H1 (cell line): ENCODE results near the gene CD300LG. TPM values are rescaled to one million over a fixed set of nuclear protein-coding genes. Genes with fewer than 3 reads are reported as not detected.

Source experiments
- CTCF ChIA-PET: fragments of 300-600 bp; sonication (Branson Sonifier 250); formaldehyde crosslinking; loops from one replicate; lab custom pipeline; 2021; ENCODE audit not compliant: partially characterized antibody; lab: Charles Lee
- POLR2A ChIA-PET: fragments of 300-600 bp; sonication (Branson Sonifier 250); formaldehyde crosslinking; loops from one replicate; lab custom pipeline; 2021; ENCODE audit warnings: inconsistent platforms; ENCODE audit not compliant: partially characterized antibody; lab: Charles Lee
- DNase-seq, 2 experiments: peaks; one replicate each; pipeline versions ENCODE4 v3.0.0 to v3.0.0-alpha.2; 2010 to 2022; ENCODE audit warnings: low spot score in 2 of 2, low read depth in 1 of 2, mixed read lengths in 1 of 2
- FAIRE-seq: peaks from 2 replicates; lab custom pipeline; 2011; peaks lifted over from hg19 to GRCh38; lab: Jason Lieb, UNC
- H2AFZ ChIP-seq: 2 replicates; pipeline ENCODE4 v1.8.1; 2012; ENCODE audit warnings: low read length, inconsistent platforms
- H2AK5ac ChIP-seq: 2 replicates; pipeline ENCODE4 v1.6.1; 2013; ENCODE audit warnings: low read depth, low read length
- H2BK120ac ChIP-seq: replicated peaks from 2 replicates; pipeline ENCODE3; 2013; ENCODE audit warnings: low read depth, low read length, inconsistent platforms
- H2BK12ac ChIP-seq: 2 replicates; pipeline ENCODE4 v1.6.1; 2013; ENCODE audit warnings: low read depth, low read length
- H2BK15ac ChIP-seq: 2 replicates; pipeline ENCODE4 v1.6.1; 2013; ENCODE audit warnings: low read length
- H2BK20ac ChIP-seq: 2 replicates; pipeline ENCODE4 v1.6.1; 2013; ENCODE audit warnings: low read length
- H2BK5ac ChIP-seq: 2 replicates; pipeline ENCODE4 v1.6.1; 2013; ENCODE audit warnings: low read depth, low read length
- H3K14ac ChIP-seq: 2 replicates; pipeline ENCODE4 v1.6.1; 2013; ENCODE audit warnings: inconsistent platforms; ENCODE audit not compliant: insufficient read length
- H3K18ac ChIP-seq: 2 replicates; pipeline ENCODE4 v1.6.1; 2013; ENCODE audit warnings: low read length; ENCODE audit errors: extremely low read depth
- H3K23ac ChIP-seq: 2 replicates; pipeline ENCODE4 v1.6.1; 2013; ENCODE audit warnings: inconsistent platforms; ENCODE audit not compliant: insufficient read length
- H3K23me2 ChIP-seq: 2 replicates; pipeline ENCODE4 v1.6.1; 2013; ENCODE audit warnings: low read depth, low read length
- H3K27ac ChIP-seq: 2 replicates; pipeline ENCODE4 v1.6.1; 2011; ENCODE audit warnings: low read depth, low read length, inconsistent platforms
- H3K27me3 ChIP-seq, 4 experiments: replicated peaks in 1 of 4; 1 replicate in 1 of 4; 2 replicates in 3 of 4; pipeline versions ENCODE4 v1.6.1 to v1.8.1; 2011 to 2013; ENCODE audit warnings: low read length in 3 of 4, mild to moderate bottlenecking in 3 of 4, inconsistent platforms in 2 of 4, mixed read lengths in 2 of 4, moderate library complexity in 1 of 4; ENCODE audit not compliant: control insufficient read depth in 3 of 4, insufficient read depth in 3 of 4; ENCODE audit errors: extremely low read depth in 1 of 4
- H3K36me3 ChIP-seq, 4 experiments: 2 replicates each; pipeline versions ENCODE4 v1.6.1 to v1.8.1; 2011 to 2013; ENCODE audit warnings: mild to moderate bottlenecking in 4 of 4, low read length in 3 of 4, moderate library complexity in 2 of 4, control low read depth in 1 of 4, inconsistent platforms in 1 of 4; ENCODE audit not compliant: insufficient read depth in 4 of 4, control insufficient read depth in 2 of 4
- H3K4ac ChIP-seq: replicated peaks from 2 replicates; pipeline ENCODE3; 2013; ENCODE audit warnings: low read length, low read depth, mixed read lengths, inconsistent platforms; ENCODE audit not compliant: insufficient read length
- H3K4me1 ChIP-seq, 4 experiments: replicated peaks in 1 of 4; 1 replicate in 1 of 4; 2 replicates in 3 of 4; pipeline versions ENCODE4 v1.6.1 to v1.8.1; 2011 to 2013; ENCODE audit warnings: low read length in 3 of 4, inconsistent platforms in 2 of 4, mixed read lengths in 1 of 4; ENCODE audit not compliant: insufficient read depth in 4 of 4, control insufficient read depth in 3 of 4
- H3K4me2 ChIP-seq, 2 experiments: 2 replicates each; pipeline versions ENCODE4 v1.6.1 to v1.8.1; 2011 to 2013; ENCODE audit warnings: low read depth in 2 of 2, low read length in 2 of 2, control low read depth in 1 of 2, inconsistent platforms in 1 of 2, mild to moderate bottlenecking in 1 of 2; ENCODE audit not compliant: insufficient read depth in 1 of 2
- H3K4me3 ChIP-seq, 4 experiments: fragments of 200-600, 300-600 bp in 1 of 4; sonication (generic), shearing (Covaris generic), sonication (Bioruptor Twin) in 1 of 4; 2 replicates each; pipeline versions ENCODE4 v1.5.1 to v1.8.1; 2011 to 2016; ENCODE audit warnings: low read length in 4 of 4, low read depth in 3 of 4, control low read depth in 2 of 4, inconsistent platforms in 2 of 4, mild to moderate bottlenecking in 2 of 4, mixed read lengths in 1 of 4, moderate library complexity in 1 of 4; ENCODE audit not compliant: insufficient read depth in 2 of 4; ENCODE audit errors: extremely low read depth in 1 of 4
- H3K56ac ChIP-seq: replicated peaks from 2 replicates; pipeline ENCODE3; 2013; ENCODE audit warnings: low read depth, mild to moderate bottlenecking, mixed read lengths, low read length, inconsistent platforms; ENCODE audit not compliant: insufficient read length
- H3K79me1 ChIP-seq: 2 replicates; pipeline ENCODE4 v1.6.1; 2013; ENCODE audit warnings: low read depth, low read length, control low read depth
- H3K79me2 ChIP-seq, 2 experiments: 2 replicates each; pipeline versions ENCODE4 v1.6.1 to v1.8.1; 2012 to 2013; ENCODE audit warnings: low read length in 2 of 2, mild to moderate bottlenecking in 2 of 2, inconsistent platforms in 1 of 2; ENCODE audit not compliant: insufficient read depth in 2 of 2, control insufficient read depth in 1 of 2
- H3K9ac ChIP-seq, 4 experiments: replicated peaks in 1 of 4; 1 replicate in 1 of 4; 2 replicates in 3 of 4; pipeline versions ENCODE4 v1.6.1 to v1.8.1; 2011 to 2013; ENCODE audit warnings: low read depth in 3 of 4, low read length in 3 of 4, control low read depth in 2 of 4, mild to moderate bottlenecking in 2 of 4, moderate library complexity in 2 of 4, inconsistent platforms in 1 of 4; ENCODE audit errors: extremely low read depth in 1 of 4
- H3K9me3 ChIP-seq, 2 experiments: 2 replicates each; pipeline versions ENCODE4 v1.6.1 to v1.8.1; 2012 to 2013; ENCODE audit warnings: mild to moderate bottlenecking in 2 of 2, moderate library complexity in 2 of 2, control low read depth in 1 of 2, inconsistent platforms in 1 of 2, low read depth in 1 of 2, low read length in 1 of 2, mixed read lengths in 1 of 2; ENCODE audit not compliant: insufficient read depth in 2 of 2
- H4K20me1 ChIP-seq, 2 experiments: replicated peaks in 1 of 2; 2 replicates each; pipeline versions ENCODE3 to v1.8.1; 2011 to 2013; ENCODE audit warnings: inconsistent platforms in 2 of 2, low read length in 2 of 2, mild to moderate bottlenecking in 1 of 2; ENCODE audit not compliant: insufficient read depth in 2 of 2, control insufficient read depth in 1 of 2
- H4K5ac ChIP-seq: 2 replicates; pipeline ENCODE4 v1.6.1; 2013; ENCODE audit warnings: low read length, low read depth, mixed read lengths, inconsistent platforms; ENCODE audit not compliant: insufficient read length
- H4K8ac ChIP-seq: 2 replicates; pipeline ENCODE4 v1.8.0; 2013; ENCODE audit warnings: mild to moderate bottlenecking, moderate library complexity, low read length, inconsistent platforms; ENCODE audit not compliant: insufficient read depth; ENCODE audit errors: extremely low read depth
- H4K91ac ChIP-seq: replicated peaks from 2 replicates; pipeline ENCODE3; 2013; ENCODE audit warnings: low read length, mixed read lengths, inconsistent platforms; ENCODE audit not compliant: insufficient read length
- BACH1 ChIP-seq: IDR thresholded peaks from 2 replicates; pipeline ENCODE4 v1.6.1; 2012; ENCODE audit warnings: low read length, improper control_type of control experiment
- EGR1 ChIP-seq: IDR thresholded peaks from 2 replicates; pipeline ENCODE4 v1.6.1; 2011; ENCODE audit warnings: low read depth, low read length, borderline replicate concordance
- POU5F1 ChIP-seq: IDR thresholded peaks from 2 replicates; pipeline ENCODE4 v1.6.1; 2011; ENCODE audit warnings: low read depth, mild to moderate bottlenecking, low read length, moderate library complexity
- RNF2 ChIP-seq: fragments of 200-900, 300-1000 bp; sonication (generic); IDR thresholded peaks from 2 replicates; pipeline ENCODE4 v1.7.1; 2016; ENCODE audit warnings: borderline replicate concordance, low read depth, mild to moderate bottlenecking, antibody characterized with exemption, low read length; ENCODE audit not compliant: poor library complexity, severe bottlenecking; ENCODE audit errors: missing control alignments
- RXRA ChIP-seq: IDR thresholded peaks from 2 replicates; pipeline ENCODE4 v1.6.1; 2011; ENCODE audit warnings: low read depth, mild to moderate bottlenecking, low read length, moderate library complexity; ENCODE audit not compliant: insufficient read depth
- SAP30 ChIP-seq: fragments of 300-600 bp; sonication (generic); IDR thresholded peaks from 2 replicates; pipeline ENCODE4 v1.7.1; 2012; ENCODE audit warnings: low read length, moderate library complexity, mild to moderate bottlenecking, inconsistent platforms; ENCODE audit not compliant: insufficient read depth, insufficient replicate concordance
- SIRT6 ChIP-seq: IDR thresholded peaks from one replicate; pipeline ENCODE4 v1.7.1; 2012; ENCODE audit warnings: low read length, inconsistent platforms
- WGBS, 2 experiments: shearing (Covaris generic) in 1 of 2; methylation state at CpG; one replicate each; pipeline versions ENCODE4 v1.1.6 to v1.1.7; 2013 to 2015; ENCODE audit warnings: low lambda C conversion rate in 2 of 2, mixed read lengths in 2 of 2, inconsistent platforms in 1 of 2, low coverage in 1 of 2, missing lambda C conversion rate in 1 of 2; ENCODE audit not compliant: insufficient replicate concordance in 2 of 2, insufficient coverage in 1 of 2, insufficient read length in 1 of 2; ENCODE audit errors: extremely low coverage in 1 of 2, missing lambda C conversion rate in 1 of 2; 5-methylcytosine and 5-hydroxymethylcytosine counted together
- polyA plus RNA-seq, 7 experiments: library from polyadenylated mRNA; depleted of rRNA in 3 of 7; stranded (reverse) in 5 of 7; unstranded in 2 of 7; fragments of >200 nt in 5 of 7; fragments of 200-250 nt in 2 of 7; gene quantifications; 1 replicate in 5 of 7; 2 replicates in 1 of 7; 4 replicates in 1 of 7; pipeline versions ENCODE4 v1.2.1 to v1.2.3, GENCODE V29; 2011 to 2013; ENCODE audit warnings: missing spikeins in 2 of 7, mixed read lengths in 2 of 7
- total RNA-seq: library from RNA; stranded (reverse); fragmentation: NEBNext Ultra II Directional; extraction: Animal tissue kit (Norgen Biotek cat#: 25700); gene quantifications from 2 replicates; pipeline ENCODE4 v1.2.1, GENCODE V29; 2021

The CD300LG gene
- total and polyA plus RNA-seq, 2 of the 8 experiments (the other 6 are each of a cell fraction or from before 2014, with no cell fraction given): 0.06 TPM; not detected in 1

- Histone ChIP-seq H4K8ac (no peak overlapping the region), H3K9ac (no peak overlapping the region), H2BK20ac (no peak overlapping the region), H3K18ac (no peak overlapping the region), H3K27ac (no peak overlapping the region), H4K91ac (no peak overlapping the region), H3K79me1 (no peaks in the 10 kb centered on the region), H3K4me2 (no peak overlapping the region), H3K4me1 (peaks cover 0 to 4% (median under 1%) of the 10 kb centered on the region in 4 experiments; a peak in 3 of 7 replicates), H3K36me3 (no peaks in the 10 kb centered on the region), H3K23ac (no peak overlapping the region), H2AFZ (no peak overlapping the region), H3K56ac (no peak overlapping the region), H3K23me2 (no peaks in the 10 kb centered on the region), H3K79me2 (no peaks in the 10 kb centered on the region), H2BK120ac (no peak overlapping the region), H2BK15ac (no peak overlapping the region), H3K4ac (no peak overlapping the region), H3K4me3 (no peak overlapping the region), H3K9me3 (no peaks in the 10 kb centered on the region), H3K27me3 (no peaks in the 10 kb centered on the region), H2BK12ac (no peak overlapping the region), H4K20me1 (no peaks in the 10 kb centered on the region), H3K14ac (no peak overlapping the region), H2BK5ac (no peak overlapping the region), H2AK5ac (no peak overlapping the region), H4K5ac (no peak overlapping the region)
- TF ChIP-seq BACH1 (no peak), SAP30 (no peak), SIRT6 (no peak), POU5F1 (no peak), RXRA (no peak), RNF2 (no peak), EGR1 (no peak)
- ChIA-PET CTCF (interaction anchor here (1.2 to 6.0 kb wide), 7 partner anchors 10 to 90 kb away, joined by 3 to 30 read pairs (median 20); partner anchors contain the start of gene CD300LG), POLR2A (interaction anchor here (0.6 kb wide), 1 partner anchor 1058 kb away, joined by 3 read pairs; the partner anchor contains the start of gene COA3)
- FAIRE-seq (no peak), DNase-seq (no peak)
- WGBS, 2 experiments: 88% methylated on average over 3 of the region's 3 CpGs; no CpG with 5 or more reads in 1 of the 2 experiments
Observed at GRCh38 chr17:43856141-43856540, 9.2 kb downstream of the CD300LG start.
